B cell (primary cell): Measurements from ENCODE around the gene RAB3IP. TPM values are rescaled to one million over a fixed set of nuclear protein-coding genes. Genes with fewer than 3 reads are reported as not detected.

Source experiments
- ATAC-seq: fragments of 200-7000 bp; cut with Tn5 transposase; one replicate; pipeline ENCODE4 v1.10.0; 2021; ENCODE audit warnings: low read depth, mild to moderate bottlenecking, moderate number of reproducible peaks, moderate library complexity
- CTCF ChIA-PET: fragments of 350-600 bp; sonication (Branson Sonifier 250); formaldehyde crosslinking; loops from one replicate; lab custom pipeline; 2021; ENCODE audit warnings: antibody characterized with exemption, inconsistent platforms; lab: Charles Lee
- POLR2A ChIA-PET: fragments of 350-600 bp; sonication (Branson Sonifier 250); formaldehyde crosslinking; loops from one replicate; lab custom pipeline; 2021; ENCODE audit warnings: antibody characterized with exemption; lab: Charles Lee
- DNase-seq: peaks from one replicate; pipeline ENCODE4 v3.0.0; 2013
- H2AFZ ChIP-seq: 2 replicates; pipeline ENCODE4 v1.6.1; 2012; ENCODE audit warnings: mild to moderate bottlenecking, low read depth, low read length; ENCODE audit not compliant: insufficient read depth, poor library complexity, severe bottlenecking
- H3K27ac ChIP-seq, 2 donors: 1 replicate in 1 of 2; 2 replicates in 1 of 2; pipeline ENCODE4 v1.5.1; 2012 to 2013; ENCODE audit warnings: low read length in 2 of 2, mild to moderate bottlenecking in 2 of 2, moderate library complexity in 1 of 2
- H3K27me3 ChIP-seq, 4 experiments: fragments of 200-600 bp in 1 of 4; sonication (generic) in 1 of 4; replicated peaks in 1 of 4; 1 replicate in 2 of 4; 2 replicates in 2 of 4; pipeline versions ENCODE4 v1.6.1 to v1.7.0; 2013 to 2016; ENCODE audit warnings: low read length in 3 of 4, mild to moderate bottlenecking in 2 of 4, mixed read lengths in 1 of 4, moderate library complexity in 1 of 4; ENCODE audit not compliant: insufficient read depth in 4 of 4, control insufficient read depth in 3 of 4; ENCODE audit errors: control extremely low read depth in 1 of 4
- H3K36me3 ChIP-seq, 2 experiments: replicated peaks in 1 of 2; 1 replicate in 1 of 2; 2 replicates in 1 of 2; pipeline versions ENCODE4 v1.6.1 to v1.7.1; 2013; ENCODE audit warnings: low read length in 1 of 2; ENCODE audit not compliant: insufficient read depth in 2 of 2, control insufficient read depth in 1 of 2; ENCODE audit errors: control extremely low read depth in 1 of 2, extremely low read depth in 1 of 2
- H3K4me1 ChIP-seq, 2 donors: fragments of 200-600 bp in 1 of 2; sonication (generic) in 1 of 2; 1 replicate in 1 of 2; 2 replicates in 1 of 2; pipeline versions ENCODE4 v1.5.1 to v1.6.1; 2013 to 2017; ENCODE audit warnings: low read length in 2 of 2; ENCODE audit not compliant: control insufficient read depth in 2 of 2, insufficient read depth in 2 of 2
- H3K4me2 ChIP-seq: replicated peaks from 2 replicates; pipeline ENCODE3; 2012; ENCODE audit warnings: mild to moderate bottlenecking, low read depth, low read length; ENCODE audit not compliant: poor library complexity, severe bottlenecking
- H3K4me3 ChIP-seq, 5 experiments: fragments of 200-600 bp in 1 of 5; sonication (generic) in 1 of 5; 1 replicate in 3 of 5; 2 replicates in 2 of 5; pipeline versions ENCODE4 v1.5.1 to v1.7.0; 2011 to 2016; ENCODE audit warnings: low read length in 4 of 5, mild to moderate bottlenecking in 4 of 5, low read depth in 2 of 5, control low read depth in 1 of 5, moderate library complexity in 1 of 5; ENCODE audit not compliant: insufficient read depth in 1 of 5; ENCODE audit errors: control extremely low read depth in 1 of 5, extremely low read depth in 1 of 5
- H3K79me2 ChIP-seq: fragments of 200-600 bp; sonication (generic); one replicate; pipeline ENCODE4 v1.6.0; 2016; ENCODE audit warnings: low read length; ENCODE audit not compliant: control insufficient read depth, insufficient read depth
- H3K9ac ChIP-seq: fragments of 200-600 bp; sonication (generic); 2 replicates; pipeline ENCODE4 v1.6.1; 2017; ENCODE audit warnings: mild to moderate bottlenecking, low read length, moderate library complexity
- H3K9me3 ChIP-seq, 3 donors: one replicate each; pipeline versions ENCODE4 v1.6.1 to v1.7.1; 2013; ENCODE audit warnings: low read length in 2 of 3; ENCODE audit not compliant: control insufficient read depth in 2 of 3, insufficient read depth in 1 of 3; ENCODE audit errors: control extremely low read depth in 1 of 3
- H4K20me1 ChIP-seq: 2 replicates; pipeline ENCODE4 v1.6.0; 2012; ENCODE audit warnings: mild to moderate bottlenecking, low read length; ENCODE audit not compliant: insufficient read depth, control insufficient read depth, poor library complexity, severe bottlenecking
- H3K27ac Mint-ChIP-seq: one replicate; pipeline ENCODE4 v1.8.0; 2021; ENCODE audit warnings: mixed read lengths
- H3K27me3 Mint-ChIP-seq: one replicate; pipeline ENCODE4 v1.8.0; 2021; ENCODE audit warnings: mixed read lengths
- H3K4me1 Mint-ChIP-seq: one replicate; pipeline ENCODE4 v1.8.0; 2021; ENCODE audit warnings: mixed read lengths
- H3K4me3 Mint-ChIP-seq: one replicate; pipeline ENCODE4 v1.8.0; 2021; ENCODE audit warnings: mixed read lengths
- H3K9me3 Mint-ChIP-seq: one replicate; pipeline ENCODE4 v1.8.0; 2022; ENCODE audit warnings: mixed read lengths; ENCODE audit not compliant: insufficient read depth
- EZH2 ChIP-seq: IDR thresholded peaks from 2 replicates; pipeline ENCODE4 v1.6.1; 2012; ENCODE audit warnings: borderline replicate concordance, low read depth, mild to moderate bottlenecking, moderate library complexity, low read length; ENCODE audit not compliant: insufficient read depth, poor library complexity, severe bottlenecking
- WGBS: methylation state at CpG from one replicate; pipeline ENCODE4 v1.1.5; 2013; ENCODE audit warnings: missing lambda C conversion rate; ENCODE audit not compliant: insufficient coverage; 5-methylcytosine and 5-hydroxymethylcytosine counted together
- intact Hi-C: fragments of 100-400 bp; cut with micrococcal nuclease; formaldehyde crosslinking; loops from one replicate; pipeline ENCODE4 v1.10.0; 2022
- polyA plus RNA-seq: library from polyadenylated mRNA; depleted of rRNA; stranded (reverse); fragments of >200 nt; gene quantifications from 2 replicates; pipeline ENCODE4 v1.2.3, GENCODE V29; 2012
- total RNA-seq, 2 donors: library from RNA; stranded (reverse); fragments of 120-200 nt in 1 of 2; gene quantifications; 1 replicate in 1 of 2; 2 replicates in 1 of 2; pipeline versions ENCODE4 v1.2.3 to v1.2.4, GENCODE V29; 2013 to 2022
- TF ChIP-seq, protein P1 (sequence below): fragments of 200-600 bp; IDR thresholded peaks from one replicate; pipeline ENCODE4 v1.8.0; 2022; ENCODE audit warnings: antibody characterized with exemption, mild to moderate bottlenecking

RAB3IP gene
- total and polyA plus RNA-seq, 2 donors (not counting 1 experiment from before 2014, with no cell fraction given) = 11.2 to 37.9 TPM

DNA sequence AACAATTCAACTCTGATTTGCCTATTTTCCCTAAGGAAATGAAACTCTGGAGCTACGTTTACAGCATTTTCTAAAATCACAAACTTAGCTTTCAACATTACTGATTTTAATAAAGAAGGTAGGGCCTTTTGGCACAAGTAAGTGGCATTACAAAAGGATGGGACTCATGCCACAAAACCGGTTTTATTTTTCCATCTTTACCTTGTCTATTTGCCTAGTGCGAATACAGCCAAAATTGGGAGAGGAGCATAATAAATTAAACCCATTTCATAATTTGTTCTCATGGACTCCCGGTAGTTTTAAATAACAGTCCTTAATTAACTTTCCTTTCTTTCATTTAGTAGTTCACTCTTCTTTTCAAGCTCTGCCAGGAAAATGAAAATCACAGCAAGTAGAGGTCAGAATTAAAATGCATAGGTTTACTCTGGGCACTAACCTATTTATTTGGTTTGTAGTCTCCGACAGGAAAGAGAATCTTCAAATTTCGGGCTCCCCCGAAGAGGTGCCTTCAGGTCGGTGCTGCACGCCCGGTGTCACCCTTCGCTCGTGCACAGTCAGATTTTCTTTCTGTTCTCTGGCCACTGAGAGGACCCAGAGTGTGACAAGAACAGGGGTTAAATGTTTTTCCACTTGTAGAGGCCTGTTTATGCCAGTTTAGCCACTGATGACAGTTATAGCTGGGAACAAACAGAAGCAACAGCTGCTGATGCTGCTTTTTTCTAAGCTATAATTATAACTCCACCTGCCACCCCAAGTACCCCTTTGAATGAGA, 39.7 kb upstream of the RAB3IP start, which contains the start of gene BEST3:
TSS of gene BEST3 (minus strand) at position 535 of the 772 bp plus-strand sequence. CDS start 1,505 bp downstream, outside the sequence.
- Mint-ChIP-seq H3K27me3 (peaks cover 9% of the 10 kb centered on the region), H3K4me1 (no peaks in the 10 kb centered on the region), H3K27ac (no peak within 1 kb of the TSS), H3K9me3 (no peaks in the 10 kb centered on the region), H3K4me3 (peak within 1 kb of the TSS; percentile 21)
- H3K4me2 ChIP-seq = no peak within 1 kb of the TSS
- H3K9me3 ChIP-seq = no peaks in the 10 kb centered on the region
- intact Hi-C loops = no loop called here
- DNase-seq (no peak), ATAC-seq (no peak)
- peaks cover 0 to 5% (median 0%) of the 10 kb centered on the region in 4 experiments for H3K27me3 ChIP-seq
- H3K27ac ChIP-seq = no peak within 1 kb of the TSS
- H3K79me2 ChIP-seq = no peaks in the 10 kb centered on the region
- peak within 1 kb of the TSS in 1 of 5 experiments; percentile 15 for H3K4me3 ChIP-seq
- 65% methylated on average over 8 of the region's 12 CpGs for WGBS
- H4K20me1 ChIP-seq = no peaks in the 10 kb centered on the region
- TF ChIP-seq EZH2 = no peak
- TF ChIP-seq, protein P1, sequence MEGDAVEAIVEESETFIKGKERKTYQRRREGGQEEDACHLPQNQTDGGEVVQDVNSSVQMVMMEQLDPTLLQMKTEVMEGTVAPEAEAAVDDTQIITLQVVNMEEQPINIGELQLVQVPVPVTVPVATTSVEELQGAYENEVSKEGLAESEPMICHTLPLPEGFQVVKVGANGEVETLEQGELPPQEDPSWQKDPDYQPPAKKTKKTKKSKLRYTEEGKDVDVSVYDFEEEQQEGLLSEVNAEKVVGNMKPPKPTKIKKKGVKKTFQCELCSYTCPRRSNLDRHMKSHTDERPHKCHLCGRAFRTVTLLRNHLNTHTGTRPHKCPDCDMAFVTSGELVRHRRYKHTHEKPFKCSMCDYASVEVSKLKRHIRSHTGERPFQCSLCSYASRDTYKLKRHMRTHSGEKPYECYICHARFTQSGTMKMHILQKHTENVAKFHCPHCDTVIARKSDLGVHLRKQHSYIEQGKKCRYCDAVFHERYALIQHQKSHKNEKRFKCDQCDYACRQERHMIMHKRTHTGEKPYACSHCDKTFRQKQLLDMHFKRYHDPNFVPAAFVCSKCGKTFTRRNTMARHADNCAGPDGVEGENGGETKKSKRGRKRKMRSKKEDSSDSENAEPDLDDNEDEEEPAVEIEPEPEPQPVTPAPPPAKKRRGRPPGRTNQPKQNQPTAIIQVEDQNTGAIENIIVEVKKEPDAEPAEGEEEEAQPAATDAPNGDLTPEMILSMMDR = no peak
- ChIA-PET CTCF (no interaction called here), POLR2A (no interaction called here)
- H3K9ac ChIP-seq = no peak within 1 kb of the TSS
- peak within 1 kb of the TSS; percentile 9 for H2AFZ ChIP-seq
- no peaks in the 10 kb centered on the region for H3K36me3 ChIP-seq
- H3K4me1 ChIP-seq = no peaks in the 10 kb centered on the region

DNA sequence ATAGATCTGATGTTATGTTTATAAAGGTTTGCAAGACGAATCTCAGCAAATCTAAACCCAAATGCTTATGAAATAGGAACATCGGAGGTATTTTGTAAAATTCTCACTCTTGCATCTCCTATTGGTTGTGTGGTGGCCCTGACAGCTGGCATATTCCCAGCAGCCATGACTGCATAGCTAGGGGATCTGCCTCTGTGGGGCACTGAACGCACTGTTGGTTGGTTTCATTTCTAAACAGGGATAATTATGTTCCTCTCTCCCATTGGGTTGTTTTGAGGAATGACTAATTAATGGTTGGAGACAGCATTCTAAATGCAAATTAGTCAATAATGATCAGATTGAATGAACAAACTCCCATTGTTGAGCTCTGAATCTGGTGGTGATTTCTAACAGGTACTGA, 36.8 kb upstream of the RAB3IP start:
- ATAC-seq (no peak), DNase-seq (no peak)
- Mint-ChIP-seq H3K4me3 (no peak overlapping the region), H3K27ac (no peak overlapping the region), H3K4me1 (no peaks in the 10 kb centered on the region), H3K27me3 (peaks cover 21% of the 10 kb centered on the region), H3K9me3 (no peaks in the 10 kb centered on the region)
- peaks cover 0 to 6% (median 2%) of the 10 kb centered on the region in 4 experiments for H3K27me3 ChIP-seq
- POLR2A ChIA-PET = no interaction called here
- H3K4me1 ChIP-seq = no peaks in the 10 kb centered on the region
- CTCF ChIA-PET = no interaction called here
- no peak overlapping the region for H3K9ac ChIP-seq
- no peak overlapping the region for H3K4me3 ChIP-seq
- H3K36me3 ChIP-seq = no peaks in the 10 kb centered on the region
- H3K27ac ChIP-seq = no peak overlapping the region
- no peaks in the 10 kb centered on the region for H3K79me2 ChIP-seq
- no peaks in the 10 kb centered on the region for H3K9me3 ChIP-seq
- WGBS = 100% methylated on average over 1 of the region's 3 CpGs
- intact Hi-C loops = no loop called here
- no peaks in the 10 kb centered on the region for H4K20me1 ChIP-seq
- H2AFZ ChIP-seq = no peak overlapping the region
- H3K4me2 ChIP-seq = no peak overlapping the region
- TF ChIP-seq, protein P1 = no peak
- TF ChIP-seq EZH2 = no peak
